ENCODE results near the gene ZNF275.
"Not testable (repeated sequence)": the region's sequence is repeated elsewhere in the genome, so short reads cannot be mapped to it uniquely, and the experiment has no call there.

ZNF275 gene

DNA sequence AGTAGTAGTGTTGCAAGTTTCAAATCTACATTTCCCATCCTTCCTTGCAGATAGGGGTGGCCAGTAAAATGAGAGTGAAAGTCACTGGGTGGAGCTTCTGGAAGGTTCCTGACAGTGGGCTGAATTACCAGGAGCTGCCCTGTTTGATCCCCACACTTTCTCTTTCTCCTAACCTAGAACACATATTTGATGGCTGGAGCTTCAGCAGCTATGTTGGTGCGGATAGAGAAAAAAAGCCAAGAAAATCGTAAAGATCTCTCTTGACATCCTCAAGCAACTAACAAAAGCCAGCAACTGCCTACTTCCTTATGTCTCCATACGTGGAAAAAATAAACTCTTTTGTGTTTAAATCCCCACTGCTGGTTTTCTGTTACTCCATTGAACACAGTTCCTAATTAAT lies 32.2 kb downstream of the ZNF275 start:
- no peak for DNase-seq

DNA sequence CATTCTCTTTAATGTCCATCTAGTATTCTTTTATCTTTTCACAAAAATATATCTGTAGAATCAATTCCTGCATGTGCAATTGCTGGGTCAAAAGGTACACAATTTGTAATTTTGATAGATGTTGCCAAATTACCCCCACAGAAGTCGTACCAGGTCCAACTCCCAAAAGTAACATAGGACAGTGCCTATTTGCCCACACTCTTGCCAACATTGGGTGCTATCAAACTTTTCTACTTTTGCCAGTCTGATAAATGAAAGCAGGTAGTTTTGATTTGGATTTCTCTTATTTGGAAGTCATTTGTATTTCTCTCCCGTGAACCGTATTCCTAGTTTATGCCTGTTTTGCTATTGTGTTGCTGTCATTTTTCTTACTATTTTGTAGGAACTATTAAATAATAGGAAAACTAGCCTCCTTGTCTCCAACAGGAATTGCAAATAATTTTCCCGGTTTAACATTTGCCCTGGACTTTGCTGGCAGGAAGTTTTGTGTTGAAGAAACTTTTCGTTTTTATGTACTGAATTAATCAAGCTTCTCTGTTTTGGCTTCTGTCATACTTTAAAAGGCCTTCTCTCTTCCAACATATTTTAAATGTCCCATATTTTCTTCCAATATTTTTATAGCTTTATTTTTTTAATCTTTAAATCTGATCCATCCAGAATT lies 33.1 kb downstream of the ZNF275 start:
- no peak for DNase-seq

DNA sequence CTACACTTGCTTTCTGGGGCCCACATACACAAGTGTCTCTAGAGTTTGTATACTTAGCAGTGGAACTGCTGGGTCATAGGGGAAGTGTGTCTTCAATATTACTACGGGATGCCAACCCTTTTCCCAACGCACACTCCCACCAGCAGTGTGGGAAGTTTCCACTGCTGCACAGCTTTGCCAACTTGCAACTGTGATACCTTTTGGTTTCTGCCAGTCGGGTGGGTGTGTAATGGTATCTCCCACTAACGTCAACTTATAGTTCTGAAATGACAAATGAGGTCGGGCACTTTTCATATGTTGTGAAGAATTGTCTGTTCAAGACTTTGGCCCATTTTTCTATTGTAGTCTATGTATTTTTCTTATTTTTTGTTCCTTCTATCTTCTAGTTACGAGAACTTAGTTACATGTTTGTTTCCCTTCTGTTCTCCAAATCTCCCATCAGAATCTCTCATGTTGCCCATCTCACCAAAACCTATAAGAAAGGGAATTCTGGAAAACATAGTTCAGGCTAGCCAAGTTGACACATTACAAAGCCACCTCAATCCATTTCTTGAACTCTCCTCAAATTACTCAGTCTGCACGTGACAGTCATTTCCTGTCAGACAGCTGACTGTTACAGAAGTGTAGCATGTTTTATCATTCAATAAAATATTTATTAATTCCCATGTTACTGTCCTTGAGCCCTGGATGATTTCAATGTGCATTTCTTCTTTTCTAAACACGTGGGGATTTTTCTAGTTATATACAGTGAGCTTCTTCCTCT lies 36.5 kb downstream of the ZNF275 start:
- DNase-seq, result no peak

DNA sequence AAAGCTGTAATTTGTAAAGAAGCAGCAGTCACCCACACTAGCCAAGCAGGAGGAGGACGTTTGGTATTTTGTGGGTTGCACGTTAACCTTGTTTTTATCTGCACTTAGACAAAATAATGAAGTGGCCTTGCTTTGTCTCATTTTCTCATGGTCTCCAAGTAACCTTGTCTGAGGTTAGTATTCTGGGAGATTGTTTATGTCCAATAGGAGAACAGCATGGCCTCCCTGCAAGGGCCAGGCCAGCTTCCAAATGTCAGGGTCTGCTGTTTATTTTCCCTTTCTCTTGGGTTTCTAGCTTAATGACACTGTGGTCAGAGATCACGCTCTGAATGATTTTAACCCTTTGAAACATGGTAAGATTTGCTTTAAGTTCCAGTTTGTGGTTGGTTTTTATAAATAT lies 37.3 kb downstream of the ZNF275 start:
- DNase-seq, result no peak

DNA sequence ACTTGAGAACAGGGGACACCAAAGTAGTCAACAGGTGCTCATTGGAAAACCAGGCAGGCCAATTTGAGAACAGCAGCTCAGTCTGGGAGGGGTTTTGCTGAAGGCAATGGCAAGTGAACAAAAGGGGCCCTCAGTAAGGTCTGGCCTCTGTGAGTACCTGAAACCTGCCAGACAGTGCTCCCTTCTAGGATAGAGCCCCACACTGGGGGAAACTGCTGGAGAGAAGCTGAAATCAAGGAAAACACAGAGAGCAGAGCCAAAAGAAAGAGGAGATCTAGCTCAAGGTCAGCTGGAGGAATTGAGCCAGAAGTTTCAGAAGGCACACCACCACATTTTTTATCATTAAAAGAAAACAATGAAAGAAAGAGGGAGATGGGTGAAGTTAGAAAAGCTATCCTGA lies 39.0 kb downstream of the ZNF275 start:
- no peak for DNase-seq

DNA sequence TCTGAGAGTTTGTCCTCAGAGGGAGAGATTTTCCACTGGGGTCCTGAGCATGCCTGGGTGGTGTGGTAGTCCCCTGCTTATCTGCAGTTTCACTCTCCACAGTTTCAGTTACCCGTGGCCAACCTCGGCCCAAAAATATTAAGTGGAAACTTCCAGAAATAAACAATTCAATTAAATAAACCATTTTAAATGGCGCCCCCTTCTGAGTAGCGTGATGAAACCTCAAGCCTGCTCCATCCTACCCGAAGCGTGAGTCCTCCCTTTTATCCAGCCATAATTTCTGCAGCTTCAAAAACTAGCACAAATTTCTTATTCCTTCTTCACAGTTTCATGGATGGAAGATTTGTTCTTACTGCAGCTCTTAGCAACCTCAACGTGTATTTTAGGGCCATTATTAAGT lies 40.5 kb downstream of the ZNF275 start:
- no peak for DNase-seq

DNA sequence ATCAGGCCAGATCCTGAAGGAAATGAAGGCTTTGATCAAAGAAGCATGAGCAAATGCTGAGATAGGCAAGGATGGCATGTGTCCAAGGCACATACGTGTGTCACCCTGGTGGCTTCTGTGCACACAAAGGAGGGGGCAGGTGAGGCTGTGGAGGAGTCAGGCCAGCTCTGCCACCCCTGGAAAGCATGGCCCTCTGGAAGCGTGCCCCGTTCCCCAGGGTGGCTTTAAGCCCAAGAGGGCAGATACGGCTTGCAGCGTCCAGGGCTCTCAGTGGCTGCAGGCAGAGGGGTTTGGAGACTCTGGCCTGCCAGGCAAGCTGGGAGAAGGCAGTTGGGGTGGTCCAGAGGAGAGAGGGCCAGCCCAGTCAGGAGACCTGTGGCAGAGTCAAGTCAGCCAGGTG lies 41.6 kb downstream of the ZNF275 start:
- DNase-seq, result no peak

DNA sequence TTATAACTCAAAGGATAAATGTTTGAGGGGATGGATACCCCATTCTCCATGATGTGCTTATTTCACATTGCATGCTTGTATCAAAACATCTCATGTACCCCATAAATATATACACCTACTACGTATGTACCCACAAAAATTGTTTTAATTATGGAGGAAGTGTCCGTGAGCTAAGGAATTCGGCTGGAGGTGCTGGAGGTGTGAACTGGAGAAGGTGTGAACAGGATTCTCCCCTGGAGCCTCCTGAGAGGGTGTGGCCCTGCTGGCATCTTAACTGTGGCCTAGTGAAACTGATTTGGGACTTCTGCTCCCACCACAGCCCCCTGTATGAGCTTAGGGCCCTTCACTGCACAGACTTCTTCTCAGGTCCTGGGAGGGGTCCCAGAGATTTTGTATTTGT lies 43.8 kb downstream of the ZNF275 start:
- DNase-seq, result no peak

DNA sequence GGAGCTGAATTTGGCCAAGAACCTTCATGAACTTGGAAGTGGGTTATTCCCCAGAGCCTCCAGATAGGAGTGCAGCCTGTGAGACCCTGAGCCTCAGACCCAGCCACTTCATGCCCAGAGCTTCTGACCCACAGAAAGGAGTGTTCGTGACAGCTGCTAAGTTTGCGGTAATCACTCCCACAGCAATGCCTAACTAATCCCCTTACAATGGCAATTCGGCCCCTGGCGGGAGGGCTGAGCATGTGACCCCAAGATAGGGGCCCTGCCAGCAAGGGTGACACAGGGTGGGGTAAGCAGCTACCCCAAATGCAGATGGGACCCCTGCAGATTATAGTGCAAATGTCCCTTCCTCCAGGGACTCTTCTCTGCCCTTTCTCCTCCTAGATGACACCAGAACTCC lies 44.7 kb downstream of the ZNF275 start:
- DNase-seq, result no peak

DNA sequence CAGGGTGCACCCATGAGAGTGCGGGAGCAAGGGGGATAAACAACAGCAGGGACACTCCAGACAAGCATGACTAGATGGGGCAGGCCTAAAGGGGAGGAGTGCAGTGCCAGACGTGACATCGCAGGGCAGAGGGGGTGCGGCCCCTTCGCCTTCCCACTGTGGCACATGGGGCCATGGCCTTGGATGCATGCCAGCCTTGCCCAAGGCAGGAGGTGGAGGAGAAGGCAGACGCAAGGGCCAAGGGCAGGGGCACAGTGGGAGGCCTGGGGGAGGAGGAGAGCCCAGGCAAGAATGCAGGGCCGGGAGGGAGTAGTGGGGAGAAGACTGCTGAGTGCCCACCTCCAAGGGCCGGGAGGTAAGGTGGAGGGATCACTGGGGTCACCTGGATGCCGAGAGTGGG lies 45.6 kb downstream of the ZNF275 start:
- no peak for DNase-seq

DNA sequence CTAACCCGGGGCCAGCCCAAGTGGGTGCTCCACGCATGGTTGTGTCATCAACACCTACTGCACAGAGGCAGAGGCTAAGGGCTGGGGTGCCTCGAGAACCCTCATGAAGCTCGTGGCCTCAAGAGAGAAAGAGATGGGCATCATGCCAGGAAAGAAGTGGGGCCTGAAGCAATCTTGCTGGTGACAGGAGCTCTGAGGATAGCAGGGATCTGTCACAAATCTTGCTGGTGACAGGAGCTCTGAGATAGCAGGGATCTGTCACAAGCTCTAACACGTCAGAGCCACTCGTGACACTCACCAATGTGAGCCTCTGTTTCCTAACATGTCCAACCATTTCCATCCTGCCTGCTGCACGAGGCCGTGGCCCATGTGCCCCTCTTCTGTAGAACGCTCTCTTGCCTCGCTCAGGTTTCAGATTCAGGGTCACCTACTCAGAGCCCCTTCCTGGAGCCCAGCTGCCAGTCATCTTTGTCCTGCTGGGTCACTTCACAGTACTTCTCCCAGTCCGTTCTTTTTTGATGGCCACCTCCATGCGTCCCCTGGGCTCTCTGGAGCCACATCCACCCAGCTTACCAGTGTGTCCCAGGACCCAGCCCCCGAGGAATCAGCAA lies 46.1 kb downstream of the ZNF275 start:
- DNase-seq, result no peak

DNA sequence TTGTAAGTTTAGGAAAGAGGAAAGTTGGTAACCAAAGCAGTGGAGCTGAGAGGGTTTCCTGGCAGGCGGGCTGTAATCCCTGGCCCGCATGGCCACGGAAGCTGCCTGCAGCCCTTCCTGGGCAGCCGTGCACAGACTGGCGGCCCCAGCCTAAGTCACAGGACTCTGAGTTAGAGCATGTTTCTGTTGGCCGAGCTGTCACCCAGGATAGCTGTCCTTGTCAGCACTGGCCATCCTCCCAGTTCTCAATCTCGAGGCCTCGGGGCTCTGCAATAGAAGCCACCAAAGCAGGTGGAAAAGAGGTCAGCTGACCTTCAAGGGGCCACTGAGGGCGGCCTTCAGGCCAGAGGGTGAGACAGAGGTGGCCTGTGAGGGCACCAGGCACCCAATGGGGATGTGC lies 46.7 kb downstream of the ZNF275 start:
- DNase-seq, result no peak

DNA sequence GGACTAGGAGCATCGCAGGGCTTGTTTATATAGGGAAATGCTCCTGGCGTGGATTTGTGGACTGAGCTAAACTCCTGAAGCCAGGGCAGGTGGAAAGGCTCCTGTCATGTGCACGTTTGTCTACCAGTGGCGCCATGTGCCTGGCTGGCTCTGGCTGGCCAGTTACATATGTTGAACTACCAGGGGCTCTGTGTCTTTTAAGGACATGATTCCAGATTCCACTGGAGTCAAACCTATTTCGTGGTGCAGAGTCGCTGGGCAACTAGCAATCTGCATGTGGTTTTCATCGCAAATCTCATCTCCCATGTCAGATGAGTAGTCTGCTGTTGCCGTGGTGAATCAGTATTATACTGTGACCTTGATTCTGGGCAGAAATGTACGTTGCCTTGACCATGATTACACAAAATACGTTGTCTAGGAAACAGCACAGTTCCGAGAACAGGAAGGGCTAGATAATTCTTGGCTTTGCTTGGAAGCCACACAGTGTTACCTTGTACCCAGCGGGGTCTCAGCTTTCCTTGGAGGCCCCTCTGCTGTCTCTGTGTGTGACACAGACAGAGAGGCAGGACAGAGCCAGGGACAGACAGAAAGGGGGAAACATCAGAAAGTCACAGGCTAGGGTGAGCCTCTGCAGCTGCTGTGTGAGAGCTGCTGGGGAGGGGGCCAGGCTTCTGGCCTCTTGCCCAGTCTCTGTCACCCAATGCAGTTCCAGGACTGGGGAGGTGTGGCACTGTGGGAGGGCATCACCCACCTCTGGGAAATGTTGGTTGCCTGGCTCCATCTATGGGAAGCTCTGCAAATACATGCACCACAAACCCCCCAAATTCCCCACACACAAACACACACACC lies 48.0 kb downstream of the ZNF275 start:
- DNase-seq, result peak; percentile 68

DNA sequence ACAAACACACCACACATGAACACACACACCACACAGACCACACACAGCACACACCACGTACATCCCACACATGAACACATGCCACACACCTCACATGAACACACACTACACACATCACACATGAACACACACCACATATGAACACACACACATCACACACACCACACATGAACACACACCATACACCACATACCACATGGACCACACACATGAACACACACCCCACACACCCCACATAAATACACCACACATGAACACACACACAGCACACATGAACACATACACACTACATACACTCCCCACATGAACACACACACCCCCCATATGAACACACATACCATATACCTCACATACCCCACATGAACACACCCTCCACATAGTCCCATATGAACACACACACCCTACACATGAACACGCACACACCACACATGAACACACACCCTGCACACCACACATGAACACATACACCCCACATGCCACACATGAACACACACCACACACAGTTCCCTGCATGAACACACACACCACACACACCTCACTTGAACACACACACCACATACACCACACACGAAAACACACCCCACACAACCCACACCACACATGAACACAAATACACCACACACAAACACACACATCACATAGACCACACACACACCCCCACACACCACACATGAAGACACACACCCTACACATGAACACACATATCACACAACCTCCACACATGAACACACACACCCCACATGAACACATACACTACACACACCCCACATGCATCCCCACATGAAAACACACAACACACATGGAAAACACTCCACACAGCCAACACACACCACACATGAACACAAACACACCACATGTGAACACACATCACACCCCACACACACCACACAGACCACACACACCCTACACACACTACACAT lies 48.9 kb downstream of the ZNF275 start:
- no peak for DNase-seq

DNA sequence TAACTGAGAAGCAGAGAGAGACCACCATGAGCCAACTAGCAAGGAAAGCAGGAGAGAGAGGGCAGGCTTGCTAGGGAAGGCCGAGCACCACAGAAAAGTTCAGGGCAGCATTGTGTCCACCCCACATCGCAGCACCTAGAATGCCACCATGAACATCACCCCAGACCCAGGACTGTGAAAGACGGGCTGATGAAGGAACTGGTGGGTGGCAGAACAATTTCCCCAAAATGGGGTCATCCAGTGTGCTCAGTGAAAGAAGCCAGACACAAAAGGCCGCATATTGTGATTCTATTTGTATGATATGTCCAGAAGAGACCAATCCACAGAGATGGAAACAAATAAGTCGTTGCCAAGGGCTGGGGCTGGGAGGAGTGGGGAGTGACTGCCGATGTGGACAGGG lies 50.4 kb downstream of the ZNF275 start:
- DNase-seq, result no peak

DNA sequence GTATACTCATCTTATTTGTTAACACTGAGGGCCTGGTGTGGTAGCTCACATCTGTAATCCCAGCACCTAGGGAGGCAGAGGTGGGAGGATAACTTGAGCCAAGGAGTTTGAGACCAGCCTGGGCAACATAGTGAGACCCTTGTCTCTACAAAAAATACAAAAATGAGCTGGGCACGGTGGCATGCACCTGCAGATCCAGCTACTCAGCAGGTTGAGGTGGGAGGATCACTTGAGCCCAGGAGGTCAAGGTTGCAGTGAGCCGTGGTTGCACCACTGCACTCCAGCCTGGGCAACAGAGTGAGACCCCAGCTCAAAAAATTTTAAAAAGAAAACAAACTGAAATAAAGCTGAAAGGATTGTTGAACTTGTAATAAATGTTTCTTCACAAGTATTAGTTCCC lies 51.0 kb downstream of the ZNF275 start:
- not testable (repeated sequence) for DNase-seq

DNA sequence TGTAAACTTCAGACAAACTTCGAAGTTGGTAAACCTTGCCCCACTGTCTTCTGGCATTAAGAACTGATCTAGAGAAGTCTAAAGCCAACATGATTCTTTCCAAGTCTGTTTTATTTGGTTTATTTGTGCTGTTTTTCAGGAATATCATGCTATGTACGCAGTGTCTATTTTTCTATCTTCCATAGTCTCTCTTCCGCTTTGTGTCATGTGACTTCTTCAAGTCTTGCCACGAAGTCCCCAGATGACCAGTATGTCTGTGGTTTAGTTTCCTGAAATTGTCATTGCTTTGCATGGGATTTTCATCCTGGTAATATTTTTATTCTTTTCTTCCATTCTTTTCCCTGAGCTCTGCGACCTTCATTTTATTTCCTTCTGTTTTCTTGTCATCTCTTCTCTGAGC lies 52.1 kb downstream of the ZNF275 start:
- DNase-seq, result no peak

DNA sequence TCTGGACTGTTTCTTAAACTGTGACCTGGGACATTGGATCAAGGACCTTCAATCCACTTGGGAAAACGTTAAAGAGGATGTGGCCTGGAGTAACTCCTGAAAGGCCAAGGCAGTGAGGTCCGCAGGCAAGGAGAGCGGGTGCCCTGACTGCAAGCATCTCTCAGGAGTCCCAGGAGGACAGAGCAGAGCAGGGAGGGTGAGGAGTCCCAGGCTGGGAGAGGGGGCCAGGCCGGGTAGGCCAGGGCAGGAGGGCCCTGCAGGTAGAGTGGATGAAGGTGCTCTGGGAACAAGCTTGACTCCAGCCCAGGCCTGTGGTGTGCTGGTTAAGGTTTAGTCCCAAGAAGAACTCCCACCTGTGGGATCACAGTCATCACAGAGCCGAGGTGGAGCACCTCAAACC lies 53.4 kb downstream of the ZNF275 start:
- no peak for DNase-seq

DNA sequence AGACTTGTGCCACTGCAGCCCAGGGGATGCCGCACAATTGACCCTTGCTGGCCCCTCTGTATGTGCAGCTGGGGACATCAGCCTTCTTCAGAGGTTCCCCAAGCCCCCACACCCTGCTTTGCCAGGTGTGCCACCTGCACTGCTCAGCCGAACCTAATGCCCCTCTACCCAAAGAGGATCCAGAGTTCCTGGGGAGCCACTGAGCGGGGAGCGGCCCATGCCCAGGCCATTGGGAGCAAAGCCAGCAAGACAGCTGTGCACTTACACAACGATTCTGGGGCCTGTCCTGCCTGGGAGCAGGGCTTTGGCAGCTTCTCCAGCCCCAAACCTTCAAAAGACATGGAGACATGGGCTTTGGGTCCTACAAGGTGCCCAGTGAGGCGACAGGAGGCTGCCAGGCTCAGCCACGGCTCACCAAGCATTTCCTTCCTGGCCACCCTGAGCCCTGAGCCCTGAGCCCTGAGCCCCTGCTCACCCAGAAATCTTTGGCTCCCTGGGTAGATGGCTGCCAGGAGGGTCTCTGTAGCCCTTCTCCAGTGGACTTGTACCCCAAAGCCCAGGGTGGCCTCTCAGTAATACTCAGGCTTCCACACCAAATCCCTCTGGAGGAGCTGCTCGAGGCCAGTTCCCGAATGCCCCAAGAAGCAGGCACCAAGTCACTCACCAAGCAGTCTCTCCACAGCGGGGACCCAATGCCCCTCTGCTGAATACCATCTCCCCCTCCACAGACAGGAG lies 54.2 kb downstream of the ZNF275 start:
- no peak for DNase-seq

DNA sequence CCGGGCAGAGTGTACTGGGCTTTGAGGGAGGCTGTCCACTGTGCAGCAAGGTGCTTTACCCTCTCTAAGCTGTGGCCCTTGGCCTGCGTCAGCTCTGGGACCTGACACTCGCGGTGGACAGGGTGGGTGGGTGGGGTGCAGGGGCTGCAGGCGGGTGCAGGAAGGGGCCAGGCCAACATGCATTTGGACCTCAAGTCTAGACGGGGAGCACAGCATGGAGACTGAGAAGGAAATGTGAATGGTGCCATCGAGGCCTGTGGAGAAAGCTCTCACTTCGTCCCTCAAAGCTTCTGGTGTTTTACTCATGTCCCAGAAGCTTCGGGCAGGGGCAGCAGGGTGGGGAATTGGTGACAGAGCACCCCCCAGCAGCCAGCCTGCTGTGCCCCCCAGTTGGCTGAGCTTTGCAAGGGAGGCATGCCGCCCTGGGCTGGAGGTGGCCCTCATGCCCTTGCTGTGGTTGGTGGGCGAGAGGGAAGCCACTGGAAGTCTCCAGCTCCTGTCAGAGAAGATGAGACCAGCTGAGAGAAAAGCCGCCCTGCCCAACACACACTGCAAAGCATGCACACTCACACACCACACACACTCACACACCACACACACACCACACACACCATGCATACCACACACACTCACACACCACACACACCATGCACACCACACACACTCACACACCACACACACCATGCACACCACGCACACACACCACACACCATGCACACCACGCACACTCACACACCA lies 54.9 kb downstream of the ZNF275 start:
- no peak for DNase-seq

DNA sequence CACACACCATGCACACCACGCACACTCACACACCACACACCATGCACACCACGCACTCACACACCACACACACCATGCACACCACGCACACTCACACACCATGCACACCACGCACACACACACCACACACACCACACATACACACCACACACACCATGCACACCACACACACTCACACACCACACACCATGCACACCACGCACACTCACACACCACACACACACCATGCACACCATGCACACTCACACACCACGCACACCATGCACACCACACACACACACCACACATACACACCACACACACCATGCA lies 55.5 kb downstream of the ZNF275 start:
- not testable (repeated sequence) for DNase-seq

Measured in fibroblast of skin of right quadriceps (primary cell).